H7 (cell line): ENCODE measurements around the gene ZNF84. TPM values are rescaled to one million over a fixed set of nuclear protein-coding genes. Genes with fewer than 3 reads are reported as not detected.
A peak's percentile ranks its signal among the peaks of the same experiment; 100 is the strongest.

Experiments
- DNase-seq: peaks from one replicate; pipeline ENCODE4 v3.0.0; 2012
- H3K27me3 ChIP-seq: 2 replicates; pipeline ENCODE4 v1.6.0; 2011; ENCODE audit warnings: mild to moderate bottlenecking, low read length; ENCODE audit not compliant: control insufficient read depth, insufficient read depth
- H3K36me3 ChIP-seq: replicated peaks from 2 replicates; pipeline ENCODE4 v1.5.1; 2011; ENCODE audit warnings: low read length; ENCODE audit not compliant: control insufficient read depth, insufficient read depth
- H3K4me3 ChIP-seq: 2 replicates; pipeline ENCODE4 v1.5.1; 2011; ENCODE audit warnings: low read depth, mild to moderate bottlenecking, control low read depth, low read length, moderate library complexity; ENCODE audit not compliant: insufficient read depth
- total RNA-seq: library from RNA; depleted of rRNA; stranded (reverse); fragments of >200 nt; shearing (Covaris generic); gene quantifications from 2 replicates; pipeline ENCODE4 v1.2.3, GENCODE V29; 2014; rRNA removed

The ZNF84 gene
- total RNA-seq, 1 experiment from 2014 or later: 12.1 TPM

GRCh38 chr12:133081159-133081780 lies 44.0 kb downstream of the ZNF84 start:
- H3K27me3 ChIP-seq: no peaks in the 10 kb centered on the region
- H3K36me3 ChIP-seq: peaks cover 17% of the 10 kb centered on the region
- peak overlapping the region; percentile 90 for H3K4me3 ChIP-seq
- DNase-seq: no peak

GRCh38 chr12:133083345-133083744 lies 46.0 kb downstream of the ZNF84 start:
- DNase-seq: no peak
- no peak overlapping the region for H3K4me3 ChIP-seq
- H3K36me3 ChIP-seq: peaks cover 19% of the 10 kb centered on the region
- no peaks in the 10 kb centered on the region for H3K27me3 ChIP-seq

GRCh38 chr12:133105620-133106019 lies 68.3 kb downstream of the ZNF84 start:
- Histone ChIP-seq H3K36me3 (peaks cover 15% of the 10 kb centered on the region), H3K27me3 (no peaks in the 10 kb centered on the region), H3K4me3 (no peak overlapping the region)
- DNase-seq: no peak

- no peak for DNase-seq
- peaks cover 15% of the 10 kb centered on the region for H3K36me3 ChIP-seq
These were observed 68.9 kb downstream of the ZNF84 start for GRCh38 chr12:133106253-133106652.

GRCh38 chr12:133107121-133107520 lies 69.8 kb downstream of the ZNF84 start:
- Histone ChIP-seq H3K27me3 (no peaks in the 10 kb centered on the region), H3K36me3 (peaks cover 15% of the 10 kb centered on the region), H3K4me3 (no peak overlapping the region)
- DNase-seq: no peak

More at GRCh38 chr12:133106253-133106652, 68.9 kb downstream of the ZNF84 start:
- Histone ChIP-seq H3K4me3 (no peak overlapping the region), H3K27me3 (no peaks in the 10 kb centered on the region)

- H3K36me3 ChIP-seq: peaks cover 13% of the 10 kb centered on the region
- no peak for DNase-seq
- no peaks in the 10 kb centered on the region for H3K27me3 ChIP-seq
- H3K4me3 ChIP-seq: no peak overlapping the region
These were observed 70.8 kb downstream of the ZNF84 start for GRCh38 chr12:133108150-133108549.

Other genes with a start within 250 kb of the ZNF84 start
- 21.3 and 34.6 TPM in 2 replicates for gene GOLGA3, start 208.6 kb upstream of the ZNF84 start, total RNA-seq
- 63.4 and 68.6 TPM in 2 replicates for gene CHFR, start 149.9 kb upstream of the ZNF84 start, total RNA-seq
- gene ZNF605, start 81.2 kb upstream of the ZNF84 start, total RNA-seq: 5.5 and 11.0 TPM in 2 replicates
- gene ZNF26, start 51.1 kb upstream of the ZNF84 start, total RNA-seq: 6.3 and 10.1 TPM in 2 replicates
- 13.4 and 15.1 TPM in 2 replicates for gene ZNF140, start 43.4 kb downstream of the ZNF84 start, total RNA-seq
- gene ZNF891, start 92.8 kb downstream of the ZNF84 start, total RNA-seq: 0.55 and 0.96 TPM in 2 replicates
- gene ZNF10, start 93.1 kb downstream of the ZNF84 start, total RNA-seq: 2.2 and 5.6 TPM in 2 replicates
- gene ZNF268, start 144.0 kb downstream of the ZNF84 start, total RNA-seq: 16.4 and 21.7 TPM in 2 replicates
- gene ANHX, start 198.4 kb downstream of the ZNF84 start, total RNA-seq: not detected in 2 replicates